ENCODE data around the gene ATG2B. TPM values are rescaled to one million over a fixed set of nuclear protein-coding genes. Genes with fewer than 3 reads are reported as not detected.

The ATG2B gene
- total RNA-seq = 10 to 100 TPM; 21.0 to 24.8 TPM

GRCh38 chr14:96362965-96363750, at the start of gene ATG2B, which contains the start of gene GSKIP:
TSS of gene ATG2B (minus strand) at chr14:96363341. CDS start at chr14:96362976, 365 bp downstream.
TSS of gene GSKIP (plus strand) at chr14:96363526. CDS start at chr14:96382248, 18,722 bp downstream.

GRCh38 chr14:96255501-96256366, 107.4 kb downstream of the ATG2B start, which contains the start of gene BDKRB1:
TSS of gene BDKRB1 (plus strand) at chr14:96256210. CDS start at chr14:96263683, 7,473 bp downstream.

Small RNA genes lying within 50 kb of the gene (small RNA-seq; reads per million reads assigned to genes)
- 0.64 to 0.94 reads per million in 2 donors for gene RNU2-33P

Other genes starting within 250 kb of the ATG2B start
- under 1 TPM; under 0.01 to 0.34 TPM for gene BDKRB2, start 158.5 kb downstream of the ATG2B start, total RNA-seq
- gene BDKRB1, start 107.1 kb downstream of the ATG2B start, total RNA-seq = not detected
- gene GSKIP, start 185 bp upstream of the ATG2B start, total RNA-seq = 10 to 100 TPM; 26.5 to 36.0 TPM
- gene AK7, start 28.8 kb upstream of the ATG2B start, total RNA-seq = 1 to 10 TPM; 2.1 to 3.7 TPM
- gene PAPOLA, start 139.0 kb upstream of the ATG2B start, total RNA-seq = 100 to 1,000 TPM in 1 of 2 donors, 10 to 100 TPM in 1; 81.2 to 105 TPM

Data from melanocyte of skin (primary cell).